ENCODE results near the gene SPEG. TPM values are rescaled to one million over a fixed set of nuclear protein-coding genes. Genes with fewer than 3 reads are reported as not detected.

SPEG gene
- polyA plus RNA-seq, 1 donor (not counting 4 experiments of a cell fraction or from before 2014, with no cell fraction given), result 18.8 TPM

- H3K27me3 ChIP-seq (ENCODE audit: control insufficient read depth, extremely low read depth, insufficient read depth, low read length), result peaks cover 40% of the 10 kb centered on the region
Measured at GRCh38 chr2:219421323-219421722, 13.3 kb upstream of the SPEG start.

GRCh38 chr2:219422952-219423534 lies 11.6 kb upstream of the SPEG start:
- Histone ChIP-seq H3K36me3 (ENCODE audit: control insufficient read depth in 2 of 2, extremely low read depth in 1 of 2, insufficient read depth in 2 of 2, low read length in 2 of 2) (no peaks in the 10 kb centered on the region), H2AFZ (ENCODE audit: control insufficient read depth, low read length) (no peak overlapping the region), H3K9me1 (ENCODE audit: control insufficient read depth, extremely low read depth, insufficient read depth, low read length) (no peaks in the 10 kb centered on the region), H4K20me1 (ENCODE audit: control insufficient read depth, extremely low read depth, insufficient read depth, low read length) (no peaks in the 10 kb centered on the region), H3K4me2 (ENCODE audit: control insufficient read depth, extremely low read depth, insufficient read depth, low read depth, low read length) (no peak overlapping the region), H3K9ac (ENCODE audit: control insufficient read depth, extremely low read depth, insufficient read depth, low read length) (no peak overlapping the region), H3K27ac (ENCODE audit: control insufficient read depth, insufficient read depth, low read length) (no peak overlapping the region), H3K27me3 (ENCODE audit: control insufficient read depth, extremely low read depth, insufficient read depth, low read length) (peaks cover 29% of the 10 kb centered on the region), H3K79me2 (ENCODE audit: control insufficient read depth, insufficient read depth, low read length) (no peaks in the 10 kb centered on the region), H3K9me3 (ENCODE audit: control insufficient read depth, low read depth, low read length) (no peaks in the 10 kb centered on the region), H3K4me1 (ENCODE audit: control insufficient read depth, extremely low read depth, insufficient read depth, low read length) (no peaks in the 10 kb centered on the region), H3K4me3 (ENCODE audit: control insufficient read depth in 2 of 3, extremely low read depth in 1 of 3, insufficient read depth in 2 of 3, low read depth in 1 of 3, low read length in 3 of 3) (no peak overlapping the region)
- TF ChIP-seq EZH2 (IDR thresholded peaks at IDR 0.05; ENCODE audit: low read length), result no peak
- no peak for FAIRE-seq
- no peak for DNase-seq (ENCODE audit: low read depth, low spot score)
- dilution Hi-C loops (cut with MboI; ENCODE audit: extremely low pct_ligation_motif_present, low sequenced_read_pairs), result no loop called here

More at GRCh38 chr2:219421323-219421722, 13.3 kb upstream of the SPEG start:
- H3K4me3 ChIP-seq (ENCODE audit: control insufficient read depth in 2 of 3, extremely low read depth in 1 of 3, insufficient read depth in 2 of 3, low read depth in 1 of 3, low read length in 3 of 3), result no peak overlapping the region
- H3K9me3 ChIP-seq (ENCODE audit: control insufficient read depth, low read depth, low read length), result no peaks in the 10 kb centered on the region
- no peak overlapping the region for H2AFZ ChIP-seq (ENCODE audit: control insufficient read depth, low read length)
- no peak overlapping the region for H3K9ac ChIP-seq (ENCODE audit: control insufficient read depth, extremely low read depth, insufficient read depth, low read length)
- DNase-seq (ENCODE audit: low read depth, low spot score) (no peak), FAIRE-seq (no peak)
- no peaks in the 10 kb centered on the region for H3K9me1 ChIP-seq (ENCODE audit: control insufficient read depth, extremely low read depth, insufficient read depth, low read length)
- H3K27ac ChIP-seq (ENCODE audit: control insufficient read depth, insufficient read depth, low read length), result no peak overlapping the region
- H3K36me3 ChIP-seq (ENCODE audit: control insufficient read depth in 2 of 2, extremely low read depth in 1 of 2, insufficient read depth in 2 of 2, low read length in 2 of 2), result no peaks in the 10 kb centered on the region
- dilution Hi-C loops (cut with MboI; ENCODE audit: extremely low pct_ligation_motif_present, low sequenced_read_pairs), result no loop called here
- H3K4me2 ChIP-seq (ENCODE audit: control insufficient read depth, extremely low read depth, insufficient read depth, low read depth, low read length), result no peak overlapping the region
- no peaks in the 10 kb centered on the region for H3K4me1 ChIP-seq (ENCODE audit: control insufficient read depth, extremely low read depth, insufficient read depth, low read length)
- TF ChIP-seq EZH2 (IDR thresholded peaks at IDR 0.05; ENCODE audit: low read length) (no peak), CTCF (optimal IDR thresholded peaks at IDR 0.05 in 1 of 3, IDR thresholded peaks at IDR 0.05 in 1 of 3, conservative IDR thresholded peaks at IDR 0.05 in 1 of 3; ENCODE audit: extremely low read depth in 1 of 3, insufficient read depth in 2 of 3, low read length in 3 of 3) (no peak)
- no peaks in the 10 kb centered on the region for H3K79me2 ChIP-seq (ENCODE audit: control insufficient read depth, insufficient read depth, low read length)
- no peaks in the 10 kb centered on the region for H4K20me1 ChIP-seq (ENCODE audit: control insufficient read depth, extremely low read depth, insufficient read depth, low read length)
